Subcutaneous abdominal adipose tissue (tissue), 5 donors: ENCODE results near the gene TLR9.

Experiments used
- H3K27ac ChIP-seq: one replicate; pipeline ENCODE4 v1.7.0; 2013; ENCODE audit warnings: low read depth, mild to moderate bottlenecking, inconsistent platforms, low read length, moderate library complexity
- H3K27me3 ChIP-seq, 5 donors: one replicate each; pipeline ENCODE4 v1.7.0; 2013; ENCODE audit warnings: low read length in 5 of 5, inconsistent platforms in 1 of 5; ENCODE audit not compliant: control insufficient read depth in 5 of 5, insufficient read depth in 4 of 5
- H3K36me3 ChIP-seq, 5 donors: one replicate each; pipeline ENCODE4 v1.7.0; 2013; ENCODE audit warnings: low read length in 5 of 5; ENCODE audit not compliant: control insufficient read depth in 5 of 5, insufficient read depth in 5 of 5
- H3K4me1 ChIP-seq, 5 donors: one replicate each; pipeline ENCODE4 v1.7.0; 2013; ENCODE audit warnings: low read length in 5 of 5, mild to moderate bottlenecking in 3 of 5, moderate library complexity in 1 of 5; ENCODE audit not compliant: control insufficient read depth in 5 of 5, insufficient read depth in 5 of 5
- H3K4me3 ChIP-seq, 5 donors: one replicate each; pipeline ENCODE4 v1.7.0; 2013; ENCODE audit warnings: low read length in 5 of 5, low read depth in 1 of 5
- H3K9ac ChIP-seq, 5 donors: one replicate each; pipeline ENCODE4 v1.7.0; 2013; ENCODE audit warnings: low read length in 5 of 5, mild to moderate bottlenecking in 4 of 5, moderate library complexity in 3 of 5
- H3K9me3 ChIP-seq, 5 donors: one replicate each; pipeline ENCODE4 v1.7.0; 2013; ENCODE audit warnings: low read length in 5 of 5; ENCODE audit not compliant: control insufficient read depth in 5 of 5
- donor health status: healthy.
- donor health status: healthy.
- donor health status: healthy.
- donor health status: healthy.
- donor health status: healthy.

The TLR9 gene

GRCh38 chr3:52218454-52218853, 7.0 kb downstream of the TLR9 start:
- peaks cover 17 to 91% (median 66%) of the 10 kb centered on the region in 5 donors for H3K4me1 ChIP-seq
- peaks cover 2 to 30% (median 22%) of the 10 kb centered on the region in 5 donors for H3K36me3 ChIP-seq
- H3K9me3 ChIP-seq = no peaks in the 10 kb centered on the region
- H3K9ac ChIP-seq = peak overlapping the region in 1 of 5 donors; percentile 69
- H3K27me3 ChIP-seq = no peaks in the 10 kb centered on the region
- H3K4me3 ChIP-seq = peak overlapping the region in 4 of 5 donors; percentile 29 to 47 (median 34)
- peak overlapping the region; percentile 78 for H3K27ac ChIP-seq

GRCh38 chr3:52218026-52218425, 7.4 kb downstream of the TLR9 start:
- Histone ChIP-seq H3K9ac (peak overlapping the region in 2 of 5 donors; percentile 4 to 69), H3K4me3 (peak overlapping the region in 4 of 5 donors; percentile 29 to 47 (median 34)), H3K27ac (peak overlapping the region; percentile 78), H3K36me3 (peaks cover 2 to 30% (median 26%) of the 10 kb centered on the region in 5 donors), H3K27me3 (no peaks in the 10 kb centered on the region), H3K4me1 (peaks cover 17 to 91% (median 66%) of the 10 kb centered on the region in 5 donors), H3K9me3 (no peaks in the 10 kb centered on the region)

GRCh38 chr3:52217409-52217805, 8.0 kb downstream of the TLR9 start:
- no peaks in the 10 kb centered on the region for H3K9me3 ChIP-seq
- no peaks in the 10 kb centered on the region for H3K27me3 ChIP-seq
- H3K4me1 ChIP-seq = peaks cover 17 to 86% (median 64%) of the 10 kb centered on the region in 5 donors
- H3K27ac ChIP-seq = peak overlapping the region; percentile 78
- peak overlapping the region in 2 of 5 donors; percentile 46 to 52 for H3K9ac ChIP-seq
- H3K36me3 ChIP-seq = peaks cover 2 to 34% (median 32%) of the 10 kb centered on the region in 5 donors
- H3K4me3 ChIP-seq = peak overlapping the region in 2 of 5 donors; percentile 6 to 10

GRCh38 chr3:52216585-52217408, 8.6 kb downstream of the TLR9 start:
- peak overlapping the region in 3 of 5 donors; percentile 46 to 59 (median 52) for H3K9ac ChIP-seq
- peaks cover 17 to 80% (median 58%) of the 10 kb centered on the region in 5 donors for H3K4me1 ChIP-seq
- H3K27me3 ChIP-seq = no peaks in the 10 kb centered on the region
- peak overlapping the region in 3 of 5 donors; percentile 10 to 46 (median 44) for H3K4me3 ChIP-seq
- peaks cover 3 to 41% (median 38%) of the 10 kb centered on the region in 5 donors for H3K36me3 ChIP-seq
- H3K9me3 ChIP-seq = no peaks in the 10 kb centered on the region
- H3K27ac ChIP-seq = peak overlapping the region; percentile 78

GRCh38 chr3:52215351-52215750, 10.1 kb downstream of the TLR9 start:
- Histone ChIP-seq H3K9ac (no peak overlapping the region), H3K4me1 (peaks cover 14 to 67% (median 57%) of the 10 kb centered on the region in 5 donors), H3K4me3 (no peak overlapping the region), H3K27me3 (no peaks in the 10 kb centered on the region), H3K36me3 (peaks cover 5 to 55% (median 52%) of the 10 kb centered on the region in 5 donors), H3K9me3 (no peaks in the 10 kb centered on the region), H3K27ac (peak overlapping the region; percentile 78)

- peaks cover 6 to 70% (median 64%) of the 10 kb centered on the region in 5 donors for H3K36me3 ChIP-seq
- peaks cover 14 to 61% (median 59%) of the 10 kb centered on the region in 5 donors for H3K4me1 ChIP-seq
- no peak overlapping the region for H3K4me3 ChIP-seq
- H3K9ac ChIP-seq = no peak overlapping the region
- no peaks in the 10 kb centered on the region for H3K9me3 ChIP-seq
- H3K27me3 ChIP-seq = no peaks in the 10 kb centered on the region
- H3K27ac ChIP-seq = peak overlapping the region; percentile 78
Observed at GRCh38 chr3:52213901-52214300, 11.5 kb downstream of the TLR9 start.

- Histone ChIP-seq H3K27me3 (no peaks in the 10 kb centered on the region), H3K36me3 (peaks cover 13 to 78% (median 72%) of the 10 kb centered on the region in 5 donors), H3K4me1 (peaks cover 11 to 54% (median 50%) of the 10 kb centered on the region in 5 donors), H3K4me3 (no peak overlapping the region), H3K9me3 (no peaks in the 10 kb centered on the region), H3K27ac (no peak overlapping the region), H3K9ac (no peak overlapping the region)
Observed at GRCh38 chr3:52213005-52213404, 12.4 kb downstream of the TLR9 start.

GRCh38 chr3:52211268-52211891, 14.1 kb downstream of the TLR9 start:
- H3K9ac ChIP-seq = peak overlapping the region in 1 of 5 donors; percentile 9
- H3K4me3 ChIP-seq = no peak overlapping the region
- peaks cover 20 to 92% (median 85%) of the 10 kb centered on the region in 5 donors for H3K36me3 ChIP-seq
- H3K4me1 ChIP-seq = peaks cover under 1 to 38% (median 34%) of the 10 kb centered on the region in 5 donors
- no peaks in the 10 kb centered on the region for H3K9me3 ChIP-seq
- no peaks in the 10 kb centered on the region for H3K27me3 ChIP-seq
- no peak overlapping the region for H3K27ac ChIP-seq

GRCh38 chr3:52210550-52211046, 14.8 kb downstream of the TLR9 start:
- peaks cover 0 to 30% (median 26%) of the 10 kb centered on the region in 5 donors for H3K4me1 ChIP-seq
- no peak overlapping the region for H3K9ac ChIP-seq
- peak overlapping the region; percentile 37 for H3K27ac ChIP-seq
- H3K4me3 ChIP-seq = no peak overlapping the region
- H3K36me3 ChIP-seq = peaks cover 26 to 98% (median 92%) of the 10 kb centered on the region in 5 donors
- no peaks in the 10 kb centered on the region for H3K27me3 ChIP-seq
- H3K9me3 ChIP-seq = no peaks in the 10 kb centered on the region
